Articular chondrocyte of knee joint (primary cell): ENCODE results near the gene AP4S1. TPM values are rescaled to one million over a fixed set of nuclear protein-coding genes. Genes with fewer than 3 reads are reported as not detected.

ENCODE experiments used
- small RNA-seq: library from RNA; depleted of rRNA; stranded (forward); fragments of <200 nt; gene quantifications from one replicate; pipeline ENCODE3, GENCODE V24; 2012
- total RNA-seq: library from RNA; depleted of rRNA; stranded (reverse); fragments of >200 nt; gene quantifications from 2 replicates; pipeline ENCODE4 v1.2.3, GENCODE V29; 2012

AP4S1 gene, protein sequence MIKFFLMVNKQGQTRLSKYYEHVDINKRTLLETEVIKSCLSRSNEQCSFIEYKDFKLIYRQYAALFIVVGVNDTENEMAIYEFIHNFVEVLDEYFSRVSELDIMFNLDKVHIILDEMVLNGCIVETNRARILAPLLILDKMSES
- total RNA-seq = 6.1 and 8.3 TPM in 2 replicates

DNA sequence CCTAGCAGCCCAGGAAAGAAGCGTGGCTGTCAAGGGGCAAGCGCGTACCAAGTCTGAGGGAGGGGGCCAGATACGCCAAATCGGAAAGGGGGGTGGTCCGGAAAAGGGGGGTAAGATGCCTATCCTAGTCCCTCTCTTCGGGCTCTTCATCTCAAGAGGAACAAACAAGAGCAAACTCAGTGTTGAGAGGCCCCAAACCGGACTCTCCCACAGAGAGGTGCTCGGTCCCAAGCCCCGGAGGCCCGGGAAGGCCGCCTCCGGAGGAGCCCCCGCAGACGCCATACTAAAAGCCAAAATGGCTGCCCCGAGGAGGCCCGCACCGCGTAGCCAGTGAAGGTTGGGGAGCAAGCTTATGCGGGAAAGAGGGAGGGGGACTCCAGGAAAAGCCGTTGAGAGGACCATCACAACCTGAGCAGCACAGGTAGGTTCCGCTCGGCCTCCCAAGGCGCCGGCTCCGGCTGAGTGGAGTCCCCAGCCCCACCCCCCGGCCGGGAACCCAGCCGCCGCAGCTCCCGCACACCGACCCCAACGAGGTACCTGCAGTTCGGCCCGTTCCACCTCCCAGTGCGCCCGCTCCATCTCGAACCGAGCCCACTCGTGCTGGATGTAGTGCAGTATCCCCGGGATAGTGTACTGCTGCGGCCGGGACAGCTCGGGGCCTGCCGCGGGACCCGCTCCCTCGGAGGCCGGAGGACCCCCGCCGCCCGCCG lies at the start of gene AP4S1:
Gene AP4S1 (plus strand): TSS at position 283 of the 710 bp plus-strand sequence. CDS start 40,548 bp downstream, outside the sequence.

DNA sequence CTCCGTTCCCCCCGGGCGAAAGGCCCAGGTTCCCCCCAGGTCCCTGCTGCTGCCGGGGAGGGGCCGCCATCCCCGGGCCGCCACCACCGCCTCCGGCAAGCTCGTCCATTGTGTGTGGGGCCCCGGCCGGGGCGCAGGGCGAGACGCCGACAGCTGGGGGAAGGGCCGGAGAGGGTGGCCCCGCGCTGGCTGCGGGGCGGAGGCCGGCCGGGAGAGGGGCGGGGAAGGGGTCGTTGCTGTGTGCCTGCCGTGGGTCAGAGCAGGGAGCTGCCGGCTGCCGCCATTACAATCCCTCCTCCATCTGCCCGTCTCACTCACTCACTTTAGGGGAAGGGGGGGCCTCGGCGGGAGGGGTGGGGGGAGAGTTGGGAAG lies 614 bp downstream of the AP4S1 start, which contains the start of gene STRN3:
Gene STRN3 (minus strand): TSS at position 303 of the 373 bp plus-strand sequence. CDS start 194 bp downstream, at position 109.

Small RNAs within 50 kb of the gene (small RNA-seq; reads per million reads assigned to genes)
- gene MIR624 (9.0 reads per million, percentile 93 among the genes with 10 or more reads in this experiment), gene RNU6-541P (not detected)

Other genes with a start within 250 kb of the AP4S1 start
- 0.11 and 0.13 TPM in 2 replicates for gene COCH, start 151.1 kb upstream of the AP4S1 start, total RNA-seq
- 51.1 and 58.2 TPM in 2 replicates for gene STRN3, start 730 bp downstream of the AP4S1 start, total RNA-seq
- gene HECTD1, start 182.1 kb downstream of the AP4S1 start, total RNA-seq = 246 and 265 TPM in 2 replicates